ENCODE results near the gene RBM25.
"Not testable (repeated sequence)": the region's sequence is repeated elsewhere in the genome, so short reads cannot be mapped to it uniquely, and the experiment has no call there.

Gene RBM25

DNA sequence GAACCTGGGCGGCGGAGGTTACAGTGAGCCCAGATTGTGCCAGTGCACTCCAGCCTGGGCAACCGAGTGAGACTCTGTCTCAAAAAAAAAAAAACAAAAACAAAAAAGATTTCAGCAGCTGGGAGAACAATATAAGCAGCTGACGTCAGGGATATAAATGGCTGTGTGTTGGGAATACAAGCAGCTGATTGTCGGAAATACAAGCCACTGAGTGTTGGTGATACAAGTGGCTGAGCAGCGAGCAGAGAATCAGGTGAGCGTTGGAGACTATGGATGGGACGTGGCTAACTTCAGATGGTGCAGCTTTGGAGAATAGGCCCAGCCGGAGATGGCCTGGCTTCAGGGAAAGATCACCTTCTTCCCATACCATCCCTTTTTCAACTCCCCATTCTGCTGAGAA is 109.9 kb downstream of the RBM25 start:
- FAIRE-seq, result no peak
- no peak for DNase-seq (ENCODE audit: low spot score)

GRCh38 chr14:73168691-73169090 is 110.4 kb downstream of the RBM25 start:
- DNase-seq (ENCODE audit: low spot score), result no peak
- no peak for FAIRE-seq

- not testable (repeated sequence) for DNase-seq (ENCODE audit: low spot score); FAIRE-seq
Observed at GRCh38 chr14:73169855-73170254, 111.5 kb downstream of the RBM25 start.

DNA sequence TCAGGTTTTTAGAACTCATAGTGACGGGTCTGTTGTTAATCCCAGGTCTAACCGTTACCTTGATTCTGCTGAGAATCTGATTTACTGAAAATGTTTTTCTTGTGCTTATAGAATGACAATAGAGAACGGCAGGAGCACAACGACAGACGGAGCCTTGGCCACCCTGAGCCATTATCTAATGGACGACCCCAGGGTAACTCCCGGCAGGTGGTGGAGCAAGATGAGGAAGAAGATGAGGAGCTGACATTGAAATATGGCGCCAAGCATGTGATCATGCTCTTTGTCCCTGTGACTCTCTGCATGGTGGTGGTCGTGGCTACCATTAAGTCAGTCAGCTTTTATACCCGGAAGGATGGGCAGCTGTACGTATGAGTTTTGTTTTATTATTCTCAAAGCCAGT is 112.4 kb downstream of the RBM25 start:
- DNase-seq (ENCODE audit: low spot score) (no peak), FAIRE-seq (no peak)

GRCh38 chr14:73172500-73172899 is 114.2 kb downstream of the RBM25 start:
- FAIRE-seq (no peak), DNase-seq (ENCODE audit: low spot score) (no peak)

- no peak for FAIRE-seq
Observed at GRCh38 chr14:73173092-73173735, 114.9 kb downstream of the RBM25 start.

More at GRCh38 chr14:73173092-73173735, 114.9 kb downstream of the RBM25 start:
- peak; percentile 24 for DNase-seq (ENCODE audit: low spot score)

Measured in RCC 7860 (cell line).